HepG2 (cell line): ENCODE measurements around the gene SMIM36. TPM values are rescaled to one million over a fixed set of nuclear protein-coding genes. Genes with fewer than 3 reads are reported as not detected.

Source experiments
- ATAC-seq: fragments of 200-7000 bp; cut with Tn5 transposase; 3 replicates; pipeline ENCODE4 v1.9.1; 2020; ENCODE audit warnings: mild to moderate bottlenecking, moderate library complexity
- BruUV-seq: library from RNA; stranded (reverse); fragments of 400-500 nt; replicated peaks from 2 replicates; lab custom pipeline; 2021; lab: Mats Ljungman, UMichigan
- CTCF ChIA-PET: fragments of 300-600 bp; formaldehyde crosslinking; extraction: SDS; loops from one replicate; lab custom pipeline; 2021; ENCODE audit warnings: low total read pairs, inconsistent platforms, low intra/inter-chr PET ratio; lab: Yijun Ruan, JAX
- POLR2A ChIA-PET: fragments of 350-600 bp; sonication (Branson Sonifier 250); formaldehyde crosslinking; loops from one replicate; lab custom pipeline; 2020; ENCODE audit warnings: antibody characterized with exemption, inconsistent platforms; lab: Yijun Ruan, JAX
- DNase-seq: peaks from one replicate; pipeline ENCODE4 v3.0.0-alpha.2; 2015; ENCODE audit warnings: low spot score
- FAIRE-seq: peaks from 3 replicates; lab custom pipeline; 2011; peaks lifted over from hg19 to GRCh38; lab: Jason Lieb, UNC
- H2AFZ ChIP-seq: one replicate; pipeline ENCODE4 v1.6.1; 2011; ENCODE audit warnings: low read length, inconsistent platforms
- H3K27ac ChIP-seq: fragments of 300-600 bp; 3 replicates; pipeline ENCODE4 v1.8.0; 2011; ENCODE audit warnings: mixed run types, mild to moderate bottlenecking, mixed read lengths, low read length, inconsistent platforms; ENCODE audit not compliant: insufficient read depth; ENCODE audit errors: extremely low read length
- H3K27me3 ChIP-seq, 2 experiments: fragments of 200-600 bp in 1 of 2; 2 replicates in 1 of 2; 3 replicates in 1 of 2; pipeline versions ENCODE4 v1.6.0 to v1.8.0; 2011; ENCODE audit warnings: low read length in 2 of 2, mild to moderate bottlenecking in 2 of 2, moderate library complexity in 2 of 2, inconsistent platforms in 1 of 2; ENCODE audit not compliant: insufficient read depth in 2 of 2, control insufficient read depth in 1 of 2
- H3K36me3 ChIP-seq, 2 experiments: fragments of 200-600 bp in 1 of 2; replicated peaks in 1 of 2; 2 replicates in 1 of 2; 3 replicates in 1 of 2; pipeline versions ENCODE4 v1.5.1 to v1.8.0; 2011; ENCODE audit warnings: low read length in 2 of 2, inconsistent platforms in 1 of 2; ENCODE audit not compliant: insufficient read depth in 2 of 2, control insufficient read depth in 1 of 2
- H3K4me1 ChIP-seq: 2 replicates; pipeline ENCODE4 v1.5.1; 2012; ENCODE audit warnings: low read length, inconsistent platforms; ENCODE audit not compliant: insufficient read depth
- H3K4me2 ChIP-seq: 2 replicates; pipeline ENCODE4 v1.6.0; 2011; ENCODE audit warnings: low read depth, low read length, inconsistent platforms
- H3K4me3 ChIP-seq, 3 experiments: fragments of 200-600 bp in 1 of 3; sonication (generic), shearing (Covaris generic) in 1 of 3; replicated peaks in 1 of 3; 2 replicates each; pipeline ENCODE4 v1.5.1; 2011 to 2016; ENCODE audit warnings: low read length in 3 of 3, inconsistent platforms in 2 of 3, low read depth in 2 of 3, mild to moderate bottlenecking in 2 of 3, control low read depth in 1 of 3, mixed read lengths in 1 of 3; ENCODE audit not compliant: insufficient read depth in 1 of 3
- H3K79me2 ChIP-seq: one replicate; pipeline ENCODE4 v1.6.1; 2011; ENCODE audit warnings: low read length, inconsistent platforms; ENCODE audit not compliant: insufficient read depth
- H3K9ac ChIP-seq: 2 replicates; pipeline ENCODE4 v1.6.0; 2011; ENCODE audit warnings: mild to moderate bottlenecking, low read depth, low read length, inconsistent platforms; ENCODE audit not compliant: insufficient read depth
- H3K9me3 ChIP-seq: 2 replicates; pipeline ENCODE4 v1.5.1; 2012; ENCODE audit warnings: mild to moderate bottlenecking, low read length
- H4K20me1 ChIP-seq: 2 replicates; pipeline ENCODE4 v1.6.0; 2011; ENCODE audit warnings: inconsistent platforms, mild to moderate bottlenecking, low read length, moderate library complexity; ENCODE audit not compliant: insufficient read depth
- GATAD2A ChIP-seq: IDR thresholded peaks from 2 replicates; pipeline ENCODE4 v1.6.1; 2016
- IRX3 ChIP-seq: sonication (generic); formaldehyde crosslinking; IDR thresholded peaks from 2 replicates; pipeline ENCODE4 v1.8.1; 2023; ENCODE audit warnings: mild to moderate bottlenecking, low read depth, missing genetic modification reagents, borderline replicate concordance
- JUN ChIP-seq: sonication (generic); formaldehyde crosslinking; IDR thresholded peaks from 2 replicates; pipeline ENCODE4 v1.4.0; 2020; ENCODE audit warnings: mild to moderate bottlenecking, missing genetic modification reagents
- MAFF ChIP-seq: IDR thresholded peaks from 2 replicates; pipeline ENCODE4 v1.6.1; 2011; ENCODE audit warnings: low read depth, low read length, improper control_type of control experiment
- MAFK ChIP-seq, 2 experiments: IDR thresholded peaks in 1 of 2; conservative IDR thresholded peaks in 1 of 2; 2 replicates each; pipeline ENCODE4 v1.6.1; 2011; ENCODE audit warnings: improper control_type of control experiment in 2 of 2, low read length in 2 of 2
- MIXL1 ChIP-seq: IDR thresholded peaks from 2 replicates; pipeline ENCODE4 v1.6.1; 2016
- NR2C2 ChIP-seq: sonication (generic); formaldehyde crosslinking; IDR thresholded peaks from 2 replicates; pipeline ENCODE4 v1.4.0; 2020; ENCODE audit warnings: missing genetic modification reagents, mild to moderate bottlenecking, moderate library complexity, borderline replicate concordance
- POLR2A ChIP-seq, 2 experiments: IDR thresholded peaks; 2 replicates each; pipeline ENCODE4 v1.6.1; 2011; ENCODE audit warnings: low read depth in 2 of 2, low read length in 2 of 2, mild to moderate bottlenecking in 1 of 2, moderate library complexity in 1 of 2; ENCODE audit not compliant: insufficient read depth in 1 of 2
- SOX13 ChIP-seq, 3 experiments: fragments of 450-650 bp in 1 of 3; sonication (generic) in 1 of 3; formaldehyde crosslinking in 1 of 3; IDR thresholded peaks in 2 of 3; conservative IDR thresholded peaks in 1 of 3; 2 replicates each; pipeline versions ENCODE4 v1.5.0 to v1.6.1; 2016 to 2020; ENCODE audit warnings: antibody characterized with exemption in 1 of 3, mild to moderate bottlenecking in 1 of 3, missing compliant biosample characterization in 1 of 3, missing genetic modification reagents in 1 of 3, moderate library complexity in 1 of 3
- ZNF317 ChIP-seq: sonication (generic); formaldehyde crosslinking; IDR thresholded peaks from 2 replicates; pipeline ENCODE4 v1.5.0; 2020; ENCODE audit warnings: mild to moderate bottlenecking, missing genetic modification reagents
- ZNF333 ChIP-seq: sonication (generic); formaldehyde crosslinking; IDR thresholded peaks from 2 replicates; pipeline ENCODE4 v1.4.0; 2020; ENCODE audit warnings: mild to moderate bottlenecking, missing genetic modification reagents, borderline replicate concordance
- WGBS: methylation state at CpG from one replicate; pipeline ENCODE4 v1.1.6; 2017; ENCODE audit warnings: low lambda C conversion rate; 5-methylcytosine and 5-hydroxymethylcytosine counted together
- in situ Hi-C: cut with HindIII; loops from 2 replicates; pipeline ENCODE4 v1.10.0; 2017; ENCODE audit warnings: low pct_unique_long_range_greater_than_20kb; ENCODE audit not compliant: extremely low pct_ligation_motif_present
- intact Hi-C: fragments of 100-400 bp; cut with micrococcal nuclease; formaldehyde crosslinking; loops from one replicate; pipeline ENCODE4 v1.10.0; 2022; ENCODE audit not compliant: unreplicated experiment
- polyA plus RNA-seq, 8 experiments: library from polyadenylated mRNA; depleted of rRNA in 3 of 8; stranded (reverse) in 7 of 8; unstranded in 1 of 8; fragments of >200 nt; fragmentation: Illumina TruSeq in 4 of 8; extraction: Trizol in 4 of 8; gene quantifications; 2 replicates each; pipeline versions ENCODE4 v1.2.1 to v1.2.3, GENCODE V29; 2011 to 2016; ENCODE audit warnings: low read depth in 4 of 8, missing spikeins in 1 of 8, mixed read lengths in 1 of 8; ENCODE audit not compliant: insufficient read depth in 1 of 8
- total RNA-seq, 5 experiments: library from RNA; depleted of rRNA; stranded (reverse); fragments of >200 nt; fragmentation: Illumina TruSeq; extraction: Trizol; gene quantifications; 2 replicates each; pipeline ENCODE4 v1.2.3, GENCODE V29; 2016; ENCODE audit warnings: low read depth in 1 of 5
- TF ChIP-seq, protein P1 (sequence below): sonication (generic); formaldehyde crosslinking; IDR thresholded peaks from 2 replicates; pipeline ENCODE4 v1.4.0; 2020; ENCODE audit warnings: missing genetic modification reagents

Gene SMIM36
- total and polyA plus RNA-seq, 2 of the 13 experiments (the other 11 are each of a cell fraction or from before 2014, with no cell fraction given), result not detected

DNA sequence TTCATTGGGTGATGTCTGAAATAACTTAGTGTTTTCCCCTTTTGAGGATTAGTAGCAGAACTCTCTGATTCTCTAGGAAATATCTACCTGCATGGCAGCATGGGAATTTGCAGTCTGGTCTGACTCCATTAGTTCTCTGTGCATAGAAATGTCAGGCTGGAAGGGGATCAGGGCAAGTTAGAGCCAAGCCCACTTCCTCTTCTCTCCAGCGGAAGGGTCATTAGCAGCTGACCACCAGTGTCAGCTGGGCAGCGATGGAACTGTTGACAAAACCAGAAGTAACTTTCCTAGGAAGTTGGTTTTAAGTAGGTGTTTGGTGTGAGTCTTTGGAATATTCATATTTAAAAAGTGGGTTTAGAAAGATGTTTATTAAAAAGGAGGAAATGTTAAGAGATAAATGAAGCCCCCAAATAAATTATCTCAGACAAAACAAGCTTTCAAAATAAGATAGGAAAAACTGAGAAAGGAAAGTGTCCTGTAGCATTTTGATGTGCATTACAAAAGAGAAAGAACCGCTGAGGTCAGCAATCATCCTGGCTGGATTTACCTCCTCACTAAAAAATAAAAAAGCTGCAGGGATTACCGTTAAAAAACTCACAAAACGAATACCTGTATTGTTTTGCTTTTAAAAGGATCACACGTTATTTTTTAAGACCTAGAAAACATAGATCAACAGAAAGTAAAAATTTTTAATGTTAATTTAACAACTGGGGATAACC is 57.3 kb downstream of the SMIM36 start:
- DNase-seq, result no peak
- no peaks in the 10 kb centered on the region for H3K9me3 ChIP-seq
- H3K79me2 ChIP-seq, result no peaks in the 10 kb centered on the region
- BruUV-seq, result no TSS peak
- no peak overlapping the region for H2AFZ ChIP-seq
- H4K20me1 ChIP-seq, result no peaks in the 10 kb centered on the region
- intact Hi-C loops, result no loop called here
- no peaks in the 10 kb centered on the region for H3K27me3 ChIP-seq
- in situ Hi-C loops, result no loop called here
- H3K27ac ChIP-seq, result peak overlapping the region; percentile 15
- H3K36me3 ChIP-seq, result no peaks in the 10 kb centered on the region
- ChIA-PET CTCF (no interaction called here), POLR2A (interaction anchor here (1.5 to 2.1 kb wide), 3 partner anchors 11 to 33 kb away, joined by 5 to 33 read pairs (median 15); partner anchors contain the start of gene MMD)
- 69% methylated on average over 6 of the region's 6 CpGs for WGBS
- no peak for FAIRE-seq
- ATAC-seq, result no peak
- H3K4me1 ChIP-seq, result peaks cover 86% of the 10 kb centered on the region
- H3K4me3 ChIP-seq, result no peak overlapping the region
- 0 out of 2 replicates have a peak, but pooled peaks have one; percentile 16 for TF ChIP-seq MIXL1 (CRISPR knock-in tag)
- peak; percentile 97 for TF ChIP-seq MAFF
- TF ChIP-seq, protein P1, sequence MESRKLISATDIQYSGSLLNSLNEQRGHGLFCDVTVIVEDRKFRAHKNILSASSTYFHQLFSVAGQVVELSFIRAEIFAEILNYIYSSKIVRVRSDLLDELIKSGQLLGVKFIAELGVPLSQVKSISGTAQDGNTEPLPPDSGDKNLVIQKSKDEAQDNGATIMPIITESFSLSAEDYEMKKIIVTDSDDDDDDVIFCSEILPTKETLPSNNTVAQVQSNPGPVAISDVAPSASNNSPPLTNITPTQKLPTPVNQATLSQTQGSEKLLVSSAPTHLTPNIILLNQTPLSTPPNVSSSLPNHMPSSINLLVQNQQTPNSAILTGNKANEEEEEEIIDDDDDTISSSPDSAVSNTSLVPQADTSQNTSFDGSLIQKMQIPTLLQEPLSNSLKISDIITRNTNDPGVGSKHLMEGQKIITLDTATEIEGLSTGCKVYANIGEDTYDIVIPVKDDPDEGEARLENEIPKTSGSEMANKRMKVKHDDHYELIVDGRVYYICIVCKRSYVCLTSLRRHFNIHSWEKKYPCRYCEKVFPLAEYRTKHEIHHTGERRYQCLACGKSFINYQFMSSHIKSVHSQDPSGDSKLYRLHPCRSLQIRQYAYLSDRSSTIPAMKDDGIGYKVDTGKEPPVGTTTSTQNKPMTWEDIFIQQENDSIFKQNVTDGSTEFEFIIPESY (CRISPR knock-in tag), result peak; percentile 38; the same call in 1 of the 2 replicates
- no peak for TF ChIP-seq IRX3 (CRISPR knock-in tag)
- TF ChIP-seq ZNF333, result no peak
- 0 out of 2 replicates have a peak, but pooled peaks have one; percentile 8 for TF ChIP-seq NR2C2 (CRISPR knock-in tag)
- peak; percentile 22; the same call in 1 of the 2 replicates for TF ChIP-seq GATAD2A (CRISPR knock-in tag)
- TF ChIP-seq MAFK (conservative IDR thresholded peaks at IDR 0.05 in 1 of 2, IDR thresholded peaks at IDR 0.05 in 1 of 2; ENCODE audit: low read length in 2 of 2), result peak; percentile 97 to 99
- no peak for TF ChIP-seq JUN (CRISPR knock-in tag)
- TF ChIP-seq POLR2A (IDR thresholded peaks at IDR 0.05; ENCODE audit: insufficient read depth in 1 of 2, low read depth in 2 of 2, low read length in 2 of 2), result no peak
- TF ChIP-seq ZNF317 (CRISPR knock-in tag), result peak; percentile 98
- no peak for TF ChIP-seq SOX13 (IDR thresholded peaks at IDR 0.05)
- TF ChIP-seq SOX13 (CRISPR knock-in tag; conservative IDR thresholded peaks at IDR 0.05 in 1 of 2, IDR thresholded peaks at IDR 0.05 in 1 of 2), result no peak; a peak in 1 of 4 replicates
- H3K4me2 ChIP-seq, result no peak overlapping the region
- H3K9ac ChIP-seq, result no peak overlapping the region
